ENCODE measurements around the gene MTERF4. TPM values are rescaled to one million over a fixed set of nuclear protein-coding genes. Genes with fewer than 3 reads are reported as not detected.

Gene MTERF4
- total and polyA plus RNA-seq, 2 of the 8 experiments (the other 6 are each of a cell fraction or from before 2014, with no cell fraction given): 25.9 to 28.5 TPM

GRCh38 chr2:241102239-241102803 is at the start of gene MTERF4 (continued):
- TF ChIP-seq GABPA (IDR thresholded peaks at IDR 0.05; ENCODE audit: borderline replicate concordance, insufficient read depth, low read length) (peak; percentile 100), SP2 (IDR thresholded peaks at IDR 0.05; ENCODE audit: low read length) (no peak), EZH2 (IDR thresholded peaks at IDR 0.05; ENCODE audit: low read depth, low read length, severe bottlenecking) (no peak), TAF7 (optimal IDR thresholded peaks at IDR 0.05; ENCODE audit: borderline replicate concordance, low read depth, low read length) (peak; percentile 77), NRF1 (IDR thresholded peaks at IDR 0.05; ENCODE audit: low read depth, low read length) (no peak), SP4 (IDR thresholded peaks at IDR 0.05; ENCODE audit: low read length) (no peak), PHF8 (conservative IDR thresholded peaks at IDR 0.05; ENCODE audit: low read depth, low read length) (peak; percentile 79), GTF2F1 (IDR thresholded peaks at IDR 0.05; ENCODE audit: borderline replicate concordance, low read depth, low read length) (0 out of 2 replicates have a peak, but pooled peaks have one; percentile 54), CTBP2 (IDR thresholded peaks at IDR 0.05; ENCODE audit: borderline replicate concordance, insufficient read depth, insufficient read length, low read length) (no peak), SUZ12 (IDR thresholded peaks at IDR 0.05; ENCODE audit: low read length) (no peak), POLR2A (IDR thresholded peaks at IDR 0.05; ENCODE audit: control extremely low read depth in 1 of 2, low read depth in 2 of 2, low read length in 2 of 2) (peak; percentile 66 to 79), CHD2 (IDR thresholded peaks at IDR 0.05; ENCODE audit: low read length) (0 out of 2 replicates have a peak, but pooled peaks have one; percentile 22), BACH1 (IDR thresholded peaks at IDR 0.05; ENCODE audit: low read length) (peak; percentile 70), TBP (IDR thresholded peaks at IDR 0.05; ENCODE audit: low read depth, low read length) (peak; percentile 86), KDM4A (IDR thresholded peaks at IDR 0.05; ENCODE audit: low read depth, low read length, severe bottlenecking) (no peak), ATF2 (IDR thresholded peaks at IDR 0.05; ENCODE audit: low read length) (no peak), HDAC2 (IDR thresholded peaks at IDR 0.05; ENCODE audit: borderline replicate concordance in 1 of 2, low read depth in 2 of 2, low read length in 2 of 2) (peak; percentile 74 to 82; a peak in 1 of 4 replicates), CEBPB (IDR thresholded peaks at IDR 0.05; ENCODE audit: low read depth, low read length) (no peak), ZNF274 (IDR thresholded peaks at IDR 0.05; ENCODE audit: borderline replicate concordance, extremely low read depth, low read length) (no peak), ATF3 (IDR thresholded peaks at IDR 0.05; ENCODE audit: insufficient read depth, low read depth, low read length) (no peak), SIN3A (conservative IDR thresholded peaks at IDR 0.05 in 1 of 2, IDR thresholded peaks at IDR 0.05 in 1 of 2; ENCODE audit: low read depth in 1 of 2, low read length in 2 of 2) (peak; percentile 93 to 98; a peak in 3 of 4 replicates), SRF (IDR thresholded peaks at IDR 0.05; ENCODE audit: low read depth, low read length) (peak; percentile 62), BRCA1 (IDR thresholded peaks at IDR 0.05; ENCODE audit: low read depth, low read length) (no peak)

Data from H1 (cell line).